CD4-positive, alpha-beta T cell (primary cell): ENCODE results near the gene PRKAR1B. TPM values are rescaled to one million over a fixed set of nuclear protein-coding genes. Genes with fewer than 3 reads are reported as not detected.

Experiments used
- ATAC-seq: fragments of 200-7000 bp; cut with Tn5 transposase; one replicate; pipeline ENCODE4 v1.10.0; 2022; ENCODE audit warnings: mild to moderate bottlenecking; ENCODE audit not compliant: poor library complexity
- CTCF ChIA-PET: fragments of 350-600 bp; sonication (Branson Sonifier 250); formaldehyde crosslinking; loops from one replicate; lab custom pipeline; 2021; ENCODE audit warnings: antibody characterized with exemption, inconsistent platforms; lab: Charles Lee
- POLR2A ChIA-PET: fragments of 350-600 bp; sonication (Branson Sonifier 250); formaldehyde crosslinking; loops from one replicate; lab custom pipeline; 2021; ENCODE audit warnings: antibody characterized with exemption, inconsistent platforms; lab: Charles Lee
- DNase-seq, 14 experiments: peaks; one replicate each; pipeline ENCODE4 v3.0.0-alpha.2; 2013 to 2020; ENCODE audit warnings: mixed read lengths in 2 of 14
- H3K27ac ChIP-seq, 2 donors: one replicate each; pipeline versions ENCODE4 v1.5.1 to v1.7.0; 2013; ENCODE audit warnings: low read length in 2 of 2, low read depth in 1 of 2, mild to moderate bottlenecking in 1 of 2
- H3K27me3 ChIP-seq, 2 experiments: 1 replicate in 1 of 2; 2 replicates in 1 of 2; pipeline versions ENCODE4 v1.6.1 to v1.7.0; 2013; ENCODE audit warnings: low read length in 2 of 2, control low read depth in 1 of 2, mild to moderate bottlenecking in 1 of 2, moderate library complexity in 1 of 2; ENCODE audit not compliant: insufficient read depth in 2 of 2, control insufficient read depth in 1 of 2
- H3K36me3 ChIP-seq: one replicate; pipeline ENCODE4 v1.6.1; 2013; ENCODE audit warnings: low read length, control low read depth; ENCODE audit not compliant: insufficient read depth
- H3K4me1 ChIP-seq: one replicate; pipeline ENCODE4 v1.6.1; 2013; ENCODE audit warnings: low read length, control low read depth; ENCODE audit not compliant: insufficient read depth
- H3K4me3 ChIP-seq: one replicate; pipeline ENCODE4 v1.5.1; 2013; ENCODE audit warnings: mild to moderate bottlenecking, low read length, moderate library complexity
- H3K9me3 ChIP-seq, 2 experiments: 1 replicate in 1 of 2; 2 replicates in 1 of 2; pipeline versions ENCODE4 v1.6.1 to v1.7.0; 2013; ENCODE audit warnings: low read length in 2 of 2, mild to moderate bottlenecking in 2 of 2, control low read depth in 1 of 2, moderate library complexity in 1 of 2; ENCODE audit not compliant: control insufficient read depth in 1 of 2, insufficient read depth in 1 of 2
- H3K27ac Mint-ChIP-seq: one replicate; pipeline ENCODE4 v1.8.0; 2020; ENCODE audit warnings: mixed read lengths
- H3K27me3 Mint-ChIP-seq: one replicate; pipeline ENCODE4 v1.8.0; 2021; ENCODE audit warnings: mixed read lengths
- H3K36me3 Mint-ChIP-seq: one replicate; pipeline ENCODE4 v1.8.0; 2021; ENCODE audit warnings: low read depth, mixed read lengths
- H3K4me1 Mint-ChIP-seq: one replicate; pipeline ENCODE4 v1.8.0; 2021; ENCODE audit warnings: low read depth, mixed read lengths
- H3K4me3 Mint-ChIP-seq: one replicate; pipeline ENCODE4 v1.8.0; 2020; ENCODE audit warnings: mild to moderate bottlenecking, mixed read lengths
- H3K9me3 Mint-ChIP-seq: one replicate; pipeline ENCODE4 v1.8.0; 2020; ENCODE audit warnings: mixed read lengths
- CTCF ChIP-seq: fragments of 200-600 bp; IDR thresholded peaks from one replicate; pipeline ENCODE4 v1.8.0; 2022; ENCODE audit warnings: antibody characterized with exemption, mild to moderate bottlenecking
- intact Hi-C, 2 experiments: fragments of 100-400 bp; cut with DNase I in 1 of 2; cut with micrococcal nuclease in 1 of 2; formaldehyde crosslinking; loops; one replicate each; pipeline versions ENCODE4 v1.15.1 to v1.9.0; 2023 to 2025; cut with DNase I, micrococcal nuclease
- total RNA-seq, 174 experiments: library from RNA in 2 of 174; stranded (reverse) in 2 of 174; gene quantifications; one replicate each; pipeline ENCODE4 v1.2.3 and lab custom pipeline; 2021 to 2026

Gene PRKAR1B
- total RNA-seq, 2 experiments from 2014 or later: 18.8 to 19.5 TPM

- no peak overlapping the region for H3K4me3 Mint-ChIP-seq
- Histone ChIP-seq H3K36me3 (no peaks in the 10 kb centered on the region), H3K27ac (no peak overlapping the region), H3K9me3 (peaks cover 7 to 31% of the 10 kb centered on the region in 2 experiments), H3K4me1 (no peaks in the 10 kb centered on the region), H3K4me3 (no peak overlapping the region), H3K27me3 (no peaks in the 10 kb centered on the region)
- H3K9me3 Mint-ChIP-seq: peaks cover 4% of the 10 kb centered on the region
- no peaks in the 10 kb centered on the region for H3K27me3 Mint-ChIP-seq
- no peak overlapping the region for H3K27ac Mint-ChIP-seq
- no peaks in the 10 kb centered on the region for H3K4me1 Mint-ChIP-seq
- no peak for TF ChIP-seq CTCF
- ChIA-PET POLR2A (interaction anchor here (0.6 kb wide), 1 partner anchor 348 kb away, joined by 3 read pairs; no protein-coding TSS in a partner anchor), CTCF (no interaction called here)
- ATAC-seq (no peak), DNase-seq (peak in 1 of 14 experiments; percentile 24)
- intact Hi-C loops: no loop called here
- H3K36me3 Mint-ChIP-seq: peaks cover 46% of the 10 kb centered on the region
These were observed 33.8 kb downstream of the PRKAR1B start for GRCh38 chr7:693280-693679.

GRCh38 chr7:691361-692045 lies 35.6 kb downstream of the PRKAR1B start:
- Histone ChIP-seq H3K27ac (no peak overlapping the region), H3K27me3 (no peaks in the 10 kb centered on the region), H3K9me3 (peaks cover 20 to 39% of the 10 kb centered on the region in 2 experiments), H3K4me1 (no peaks in the 10 kb centered on the region), H3K4me3 (no peak overlapping the region), H3K36me3 (no peaks in the 10 kb centered on the region)
- Mint-ChIP-seq H3K9me3 (peaks cover 11% of the 10 kb centered on the region), H3K27ac (no peak overlapping the region), H3K27me3 (no peaks in the 10 kb centered on the region), H3K36me3 (peaks cover 61% of the 10 kb centered on the region), H3K4me3 (no peak overlapping the region), H3K4me1 (no peaks in the 10 kb centered on the region)
- TF ChIP-seq CTCF: no peak
- peak in 1 of 14 experiments; percentile 26 for DNase-seq
- intact Hi-C loops: no loop called here
- ChIA-PET CTCF (no interaction called here), POLR2A (no interaction called here)
- no peak for ATAC-seq

GRCh38 chr7:690478-691360 lies 36.4 kb downstream of the PRKAR1B start:
- Histone ChIP-seq H3K27ac (no peak overlapping the region), H3K4me3 (no peak overlapping the region), H3K4me1 (no peaks in the 10 kb centered on the region), H3K27me3 (no peaks in the 10 kb centered on the region), H3K9me3 (peaks cover 25 to 46% of the 10 kb centered on the region in 2 experiments), H3K36me3 (no peaks in the 10 kb centered on the region)
- no peak for ATAC-seq
- no peaks in the 10 kb centered on the region for H3K4me1 Mint-ChIP-seq
- CTCF ChIA-PET: no interaction called here
- H3K27ac Mint-ChIP-seq: no peak overlapping the region
- TF ChIP-seq CTCF: no peak
- H3K27me3 Mint-ChIP-seq: no peaks in the 10 kb centered on the region
- H3K9me3 Mint-ChIP-seq: peaks cover 12% of the 10 kb centered on the region
- peaks cover 68% of the 10 kb centered on the region for H3K36me3 Mint-ChIP-seq
- peak in 1 of 14 experiments; percentile 16 for DNase-seq
- no peak overlapping the region for H3K4me3 Mint-ChIP-seq
- POLR2A ChIA-PET: no interaction called here
- intact Hi-C loops: no loop called here
